Bronchial smooth muscle cell (primary cell): ENCODE results near the gene LIPT1. TPM values are rescaled to one million over a fixed set of nuclear protein-coding genes. Genes with fewer than 3 reads are reported as not detected.

Experiments used
- total RNA-seq: library from RNA; depleted of rRNA; stranded (reverse); fragments of >200 nt; gene quantifications from 2 replicates; pipeline ENCODE4 v1.2.1, GENCODE V29; 2014

The LIPT1 gene
- total RNA-seq, result 5.2 and 6.4 TPM in 2 replicates

GRCh38 chr2:99154643-99155536, at the start of gene LIPT1, which contains the start of gene TSGA10:
Gene LIPT1 (plus strand): TSS chr2:99154967. CDS start chr2:99161958, 6,991 bp downstream.
Gene TSGA10 (minus strand): TSS chr2:99154942. CDS start chr2:99109439, 45,503 bp downstream.

GRCh38 chr2:99141110-99142108, 13.4 kb upstream of the LIPT1 start, which contains the start of gene C2orf15:
Gene C2orf15 (plus strand): TSS chr2:99141707. CDS start chr2:99150559, 8,852 bp downstream.

GRCh38 chr2:99180755-99181623, 26.2 kb downstream of the LIPT1 start, which contains the start of the genes MITD1 and MRPL30:
Gene MITD1 (minus strand): TSS chr2:99181058. CDS start chr2:99180981, 77 bp downstream.
Gene MRPL30 (plus strand): TSS chr2:99181184. CDS start chr2:99186204, 5,020 bp downstream.

Other genes starting within 250 kb of the LIPT1 start
- gene CRACDL, start 218.7 kb upstream of the LIPT1 start, total RNA-seq, result not detected in 2 replicates
- gene C2orf15, start 13.3 kb upstream of the LIPT1 start, total RNA-seq, result not detected in 2 replicates
- 3.3 and 3.5 TPM in 2 replicates for gene TSGA10, start within 50 bp of the LIPT1 start, total RNA-seq
- gene MITD1, start 26.1 kb downstream of the LIPT1 start, total RNA-seq, result 34.0 and 35.0 TPM in 2 replicates
- 17.5 and 32.9 TPM in 2 replicates for gene MRPL30, start 26.2 kb downstream of the LIPT1 start, total RNA-seq
- not detected in 2 replicates for gene LYG2, start 100.7 kb downstream of the LIPT1 start, total RNA-seq
- 0.16 and 0.34 TPM in 2 replicates for gene LYG1, start 146.2 kb downstream of the LIPT1 start, total RNA-seq
- gene TXNDC9, start 181.4 kb downstream of the LIPT1 start, total RNA-seq, result 16.1 and 35.3 TPM in 2 replicates
- gene EIF5B, start 182.4 kb downstream of the LIPT1 start, total RNA-seq, result 19.1 and 22.2 TPM in 2 replicates